Fibroblast of skin of left quadriceps (primary cell): Measurements from ENCODE around the gene FBXO3.
"Not testable (repeated sequence)": the region's sequence is repeated elsewhere in the genome, so short reads cannot be mapped to it uniquely, and the experiment has no call there.

Experiments used
- DNase-seq, 2 experiments: peaks; one replicate each; pipeline ENCODE4 v3.0.0-alpha.2; 2013; ENCODE audit warnings: low read depth in 2 of 2

FBXO3 gene, protein sequence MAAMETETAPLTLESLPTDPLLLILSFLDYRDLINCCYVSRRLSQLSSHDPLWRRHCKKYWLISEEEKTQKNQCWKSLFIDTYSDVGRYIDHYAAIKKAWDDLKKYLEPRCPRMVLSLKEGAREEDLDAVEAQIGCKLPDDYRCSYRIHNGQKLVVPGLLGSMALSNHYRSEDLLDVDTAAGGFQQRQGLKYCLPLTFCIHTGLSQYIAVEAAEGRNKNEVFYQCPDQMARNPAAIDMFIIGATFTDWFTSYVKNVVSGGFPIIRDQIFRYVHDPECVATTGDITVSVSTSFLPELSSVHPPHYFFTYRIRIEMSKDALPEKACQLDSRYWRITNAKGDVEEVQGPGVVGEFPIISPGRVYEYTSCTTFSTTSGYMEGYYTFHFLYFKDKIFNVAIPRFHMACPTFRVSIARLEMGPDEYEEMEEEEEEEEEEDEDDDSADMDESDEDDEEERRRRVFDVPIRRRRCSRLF

DNA sequence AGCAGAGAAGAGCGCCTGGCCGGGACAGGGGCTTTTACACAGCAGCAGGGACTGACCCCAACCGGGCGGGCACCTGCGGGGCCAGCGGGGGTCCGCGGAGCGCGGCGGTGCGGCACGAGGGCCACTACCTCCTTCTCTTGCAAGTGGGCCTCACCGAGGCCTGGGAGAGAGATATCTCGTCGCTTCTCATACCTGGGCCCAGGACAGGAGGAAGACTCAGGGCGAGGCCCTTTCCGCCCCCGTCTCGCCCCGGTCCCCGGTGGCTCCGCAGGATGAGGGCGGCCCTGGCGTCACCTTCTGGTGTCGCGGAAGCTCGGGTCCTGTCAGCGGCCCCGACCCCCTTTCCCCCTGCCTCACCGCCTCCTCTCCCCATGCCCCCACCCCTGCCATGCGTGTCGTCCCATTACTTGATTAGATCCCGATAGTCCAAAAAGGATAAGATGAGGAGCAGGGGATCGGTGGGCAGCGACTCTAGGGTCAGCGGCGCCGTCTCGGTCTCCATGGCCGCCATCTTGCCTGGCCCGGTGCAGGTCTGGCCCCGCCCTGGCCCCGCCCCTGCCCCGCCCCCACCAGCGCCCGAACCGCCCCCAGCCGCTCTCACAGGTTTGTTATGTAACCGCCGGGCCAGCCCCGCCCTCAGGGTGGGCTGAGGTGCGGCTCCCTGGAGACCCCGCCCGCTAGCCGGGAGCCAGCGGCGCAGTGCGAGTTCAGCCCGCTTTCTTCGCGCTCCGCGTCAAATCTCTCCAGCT is at the start of gene FBXO3:
Gene FBXO3, minus strand, starts transcription at position 534 of the 749 bp plus-strand sequence. Its CDS starts 23 bp downstream, at position 511.
- peak; percentile 73 to 76 for DNase-seq

DNA sequence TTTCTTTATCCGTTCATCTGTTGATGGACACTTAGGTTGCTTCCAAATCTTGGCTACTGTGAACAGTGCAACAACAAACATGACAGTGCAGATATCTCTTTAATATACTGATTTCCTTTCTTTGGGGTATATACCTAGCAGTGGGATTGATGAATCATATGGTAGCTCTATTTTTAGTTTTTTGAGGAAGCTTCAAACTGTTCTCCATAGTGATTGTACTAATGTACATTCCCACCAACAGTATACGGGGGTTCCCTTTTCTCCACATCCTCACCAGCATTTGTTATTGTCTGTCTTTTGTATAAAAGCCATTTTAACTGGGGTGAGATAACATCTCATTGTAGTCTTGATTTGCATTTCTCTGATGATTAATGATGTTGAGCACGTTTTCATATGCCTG is 48.7 kb upstream of the FBXO3 start:
- not testable (repeated sequence) for DNase-seq

DNA sequence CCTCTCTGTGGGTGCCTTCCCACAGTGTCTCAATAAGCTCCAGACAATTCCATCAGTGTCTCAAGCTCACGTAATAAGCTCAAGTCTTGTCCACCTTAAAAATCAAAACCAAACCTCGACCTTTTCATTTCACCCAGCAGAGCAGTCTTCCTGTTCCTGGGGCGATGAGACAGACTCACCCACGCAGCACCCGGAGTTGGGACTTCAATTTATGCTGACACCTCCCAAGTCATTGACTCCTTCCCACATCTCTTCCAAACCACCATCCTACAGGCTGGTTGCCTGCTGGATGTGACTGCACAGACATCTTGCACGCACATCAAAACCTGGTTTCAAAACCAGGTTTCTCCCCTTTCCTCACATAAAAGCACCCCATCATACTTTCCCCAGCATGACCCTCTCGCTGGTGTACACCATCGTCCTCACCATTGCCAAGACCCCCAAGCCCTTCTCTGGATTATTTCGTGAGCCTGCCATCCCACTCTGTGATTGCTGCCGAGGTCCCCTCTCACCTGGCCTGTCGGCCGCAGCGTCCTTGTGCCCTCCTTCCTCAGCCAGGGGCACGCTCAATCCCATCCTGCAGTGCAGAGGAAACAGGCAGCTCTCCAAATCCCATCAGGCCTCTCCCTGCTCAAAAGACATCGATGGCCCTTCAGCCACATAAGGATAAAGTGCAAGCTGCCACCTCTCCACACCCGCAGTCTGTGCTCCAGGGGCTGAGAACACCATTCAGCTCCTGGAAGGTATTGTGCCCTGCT is 45.1 kb upstream of the FBXO3 start:
- DNase-seq: no peak

DNA sequence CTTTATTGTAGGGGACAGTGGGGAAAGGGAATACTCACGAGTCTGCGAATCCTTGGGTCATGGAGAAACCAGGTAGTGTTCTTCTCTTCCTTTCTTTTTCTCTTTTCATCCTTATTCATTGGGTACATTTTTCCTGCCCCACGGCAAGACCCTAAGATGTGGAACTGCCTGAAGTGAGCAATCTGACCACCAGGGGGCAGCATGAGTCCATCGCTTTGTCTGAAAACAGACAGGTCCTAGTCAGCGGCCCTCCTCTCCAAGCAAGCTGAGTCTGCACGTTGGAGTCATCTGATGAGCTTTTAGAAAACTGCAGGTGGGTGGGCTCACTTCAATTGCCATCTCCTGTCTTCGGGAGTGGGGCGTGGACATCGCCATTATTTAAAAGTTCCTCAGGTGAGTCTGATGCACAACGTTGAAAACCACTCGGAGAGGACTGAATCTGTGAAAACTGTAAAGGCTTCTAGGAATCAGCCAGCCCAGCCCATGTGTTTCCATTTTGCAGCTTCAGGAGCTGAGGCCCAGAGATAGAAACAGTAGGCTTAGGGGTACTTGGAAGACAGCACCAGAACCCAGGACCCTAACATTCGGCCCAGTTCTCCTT is 34.0 kb upstream of the FBXO3 start:
- peak; percentile 50 to 64 for DNase-seq

DNA sequence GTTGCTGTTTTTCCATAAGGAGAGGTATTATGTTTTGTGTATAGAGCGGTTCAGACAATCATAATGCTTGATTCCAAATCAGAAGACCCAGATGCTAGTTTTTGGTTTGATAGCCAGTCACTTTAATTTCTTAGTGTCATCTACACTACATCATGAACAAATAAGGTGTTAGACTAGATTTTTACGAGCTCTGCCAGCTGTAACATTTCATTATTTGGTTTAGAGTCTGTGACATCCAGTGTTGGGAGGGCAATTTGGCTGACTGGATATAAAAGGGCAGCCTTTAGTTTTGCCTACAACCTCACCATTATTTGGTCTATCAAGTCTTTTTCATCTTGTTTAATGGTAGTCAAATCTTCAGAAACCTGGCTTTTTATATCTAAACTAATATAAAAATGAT is 30.2 kb upstream of the FBXO3 start:
- no peak for DNase-seq

DNA sequence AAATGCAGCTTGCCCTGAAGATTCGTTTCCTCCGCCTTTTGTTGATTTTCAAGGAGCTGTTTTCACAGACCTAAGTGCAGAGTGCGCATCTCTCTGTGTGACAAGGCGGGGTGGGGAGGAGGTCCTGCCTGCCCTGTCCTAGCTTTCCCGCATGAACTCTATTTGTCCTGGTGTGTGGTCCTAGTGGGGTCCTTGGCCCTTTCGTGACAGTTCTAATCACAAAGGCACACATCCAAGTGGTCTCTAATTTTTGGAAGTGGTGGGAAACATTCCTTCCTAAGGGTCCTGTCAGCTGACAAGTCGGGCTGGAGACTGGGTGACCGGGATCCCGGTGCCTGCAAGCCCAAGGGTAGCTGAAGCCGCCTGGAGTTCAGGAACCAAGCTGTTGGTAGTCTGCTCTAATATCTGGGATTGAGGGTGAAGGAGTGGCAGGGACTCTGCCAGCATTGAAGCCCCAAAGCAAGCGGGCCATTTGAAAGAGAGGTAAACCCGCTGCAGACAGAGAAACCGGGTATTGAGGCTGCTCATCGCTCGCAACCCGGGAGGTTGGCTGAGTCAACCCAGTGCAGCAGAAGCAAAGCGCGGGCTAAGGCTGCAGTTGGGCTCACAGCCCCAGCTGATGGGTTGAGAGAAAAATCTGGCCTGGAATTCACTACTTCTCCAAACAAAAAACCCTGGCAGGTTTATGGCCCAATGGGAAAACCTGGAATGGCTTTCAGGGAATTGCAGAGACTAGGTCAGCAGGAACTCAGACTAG is 28.1 kb upstream of the FBXO3 start:
- DNase-seq: peak; percentile 80 to 84

DNA sequence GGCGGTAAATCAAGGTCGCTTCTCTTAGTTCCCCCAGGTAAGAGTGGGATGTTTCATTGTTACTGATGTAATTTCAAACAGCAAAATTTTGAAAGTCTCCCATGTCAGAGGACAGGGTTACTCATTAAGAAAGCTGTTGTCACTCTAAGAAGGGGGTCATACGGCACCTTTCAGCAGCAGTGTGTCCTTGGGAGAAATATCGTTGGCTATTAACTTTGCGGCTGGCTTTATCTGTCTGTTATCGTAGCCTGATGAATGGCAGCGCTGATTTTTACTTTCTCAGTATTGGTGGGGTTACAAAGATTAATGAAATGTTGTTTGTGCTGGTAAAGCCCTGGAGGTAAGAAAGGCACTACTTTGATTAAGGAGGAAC is 27.5 kb upstream of the FBXO3 start:
- no peak for DNase-seq

DNA sequence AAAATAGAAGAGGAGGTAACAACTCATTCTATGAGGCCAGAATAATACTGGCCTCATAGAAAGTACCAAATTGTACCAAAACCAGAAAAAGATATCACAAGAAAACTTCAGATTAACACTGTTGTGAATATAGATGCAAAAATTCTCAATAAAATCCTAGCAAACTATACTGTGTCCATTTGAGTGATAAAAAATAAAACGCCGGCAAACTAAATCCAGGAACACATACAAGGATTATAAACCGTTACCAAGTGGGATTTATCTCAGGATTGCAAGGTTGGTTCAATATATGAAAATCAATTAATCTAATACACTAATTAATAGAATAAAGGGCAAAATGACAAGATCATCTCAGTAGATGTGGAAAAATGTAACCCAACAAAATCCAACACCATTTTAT is 23.6 kb upstream of the FBXO3 start:
- DNase-seq: no peak

DNA sequence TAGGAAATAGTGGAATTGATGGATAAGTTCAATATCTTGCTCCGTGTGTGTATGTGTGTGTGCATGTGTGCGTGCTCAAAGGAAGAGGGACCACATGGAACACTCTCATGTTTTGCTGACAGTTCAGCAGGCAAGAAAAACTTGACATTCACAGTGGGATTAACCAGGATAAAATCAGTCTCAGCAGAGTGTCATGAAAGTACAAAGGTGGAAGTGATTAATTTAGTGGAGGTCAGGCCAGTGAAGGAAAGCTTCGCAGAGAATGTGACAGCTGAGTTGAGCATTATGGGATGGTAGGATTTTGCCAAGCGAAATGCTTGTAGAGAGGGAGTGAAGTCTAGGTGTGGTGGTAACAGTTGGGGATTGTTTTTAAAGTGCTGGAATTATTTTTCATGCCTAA is 15.7 kb upstream of the FBXO3 start:
- DNase-seq: no peak

DNA sequence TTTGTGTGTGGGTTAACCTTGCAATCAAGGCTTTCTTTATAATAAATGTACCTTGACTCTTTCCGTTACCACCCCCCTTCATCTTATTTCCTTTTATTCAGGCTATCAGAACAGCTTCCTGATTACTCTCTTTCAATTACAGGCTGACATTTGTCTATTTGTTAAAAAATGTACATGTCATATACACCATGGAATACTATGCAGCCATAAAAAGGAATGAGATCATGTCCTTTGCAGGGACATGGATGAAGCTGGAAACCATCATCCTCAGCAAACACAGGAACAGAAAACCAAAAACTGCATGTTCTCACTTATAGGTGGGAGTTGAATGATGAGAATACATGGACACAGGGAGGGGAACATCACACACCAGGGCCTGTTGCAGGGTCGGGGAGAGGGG is 13.8 kb upstream of the FBXO3 start:
- not testable (repeated sequence) for DNase-seq

DNA sequence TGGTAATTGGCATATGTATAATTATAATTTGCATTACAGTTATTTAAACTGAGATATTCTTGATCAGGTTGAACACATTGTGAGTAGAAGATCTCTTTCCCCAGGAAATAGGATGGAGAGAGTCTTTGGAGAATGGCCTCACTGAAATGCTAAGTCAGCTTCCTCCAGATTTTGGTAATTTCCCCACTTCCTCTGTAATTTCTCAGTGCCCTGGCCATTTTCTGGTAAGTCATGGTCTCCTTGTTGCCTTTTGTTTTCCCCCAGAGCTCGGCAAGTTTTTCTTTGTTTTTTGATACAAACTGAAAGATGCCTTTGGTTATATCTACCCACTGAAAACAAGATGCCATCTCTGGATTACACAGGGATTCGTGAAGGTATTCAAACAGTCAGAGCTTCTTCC is 12.8 kb upstream of the FBXO3 start:
- DNase-seq: no peak

DNA sequence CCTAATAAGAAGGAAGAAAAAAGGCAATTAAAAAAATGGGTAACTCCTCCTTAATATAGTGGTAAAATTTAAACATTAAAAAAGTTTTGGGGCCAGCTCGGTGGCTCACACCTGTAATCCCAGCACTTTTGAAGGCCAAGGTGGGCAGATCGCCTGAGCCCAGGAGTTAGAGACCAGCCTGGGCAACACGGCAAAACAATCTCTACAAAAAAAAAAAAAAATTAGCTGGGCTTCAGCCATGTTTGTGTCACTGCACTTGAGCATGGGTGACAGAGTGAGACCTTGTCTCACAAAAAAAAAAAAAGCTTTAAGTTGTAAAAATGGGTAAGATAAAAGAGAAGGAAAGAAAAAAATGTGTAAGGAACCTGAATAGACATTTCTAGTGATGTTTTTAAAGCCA is 11.3 kb upstream of the FBXO3 start:
- DNase-seq: no peak

DNA sequence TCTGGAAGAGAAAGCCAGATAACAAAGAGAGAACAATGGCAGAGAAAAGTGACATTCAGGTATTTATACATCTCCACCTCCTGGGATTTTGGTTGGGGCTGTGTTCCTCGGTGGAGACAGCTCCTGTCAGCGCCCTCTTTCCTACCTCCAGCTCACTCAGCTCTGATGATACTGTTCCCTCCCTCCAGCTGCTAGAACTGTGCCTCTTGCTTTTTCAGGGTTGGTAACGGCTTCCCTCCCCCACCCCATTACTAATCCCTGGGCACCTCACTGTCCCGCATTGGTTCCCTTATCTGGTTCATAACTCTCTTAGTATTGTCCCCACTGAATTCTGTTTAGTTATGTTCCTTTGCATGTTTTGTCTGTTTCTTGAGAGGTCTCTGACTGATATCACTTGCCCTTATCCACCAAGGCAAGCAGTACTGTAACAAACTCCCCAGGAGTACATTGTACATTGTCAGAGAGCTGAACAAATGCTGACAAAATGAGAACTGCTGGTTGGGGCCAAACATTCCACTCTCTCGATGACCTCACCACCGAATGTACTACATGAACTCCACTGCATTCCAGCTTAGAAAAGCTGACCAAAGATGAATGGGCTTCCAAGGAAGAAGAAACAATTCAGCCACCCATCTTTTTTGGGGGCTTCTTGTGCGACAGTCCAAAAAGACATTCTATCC is 5.7 kb upstream of the FBXO3 start:
- DNase-seq: peak; percentile 47 to 55

DNA sequence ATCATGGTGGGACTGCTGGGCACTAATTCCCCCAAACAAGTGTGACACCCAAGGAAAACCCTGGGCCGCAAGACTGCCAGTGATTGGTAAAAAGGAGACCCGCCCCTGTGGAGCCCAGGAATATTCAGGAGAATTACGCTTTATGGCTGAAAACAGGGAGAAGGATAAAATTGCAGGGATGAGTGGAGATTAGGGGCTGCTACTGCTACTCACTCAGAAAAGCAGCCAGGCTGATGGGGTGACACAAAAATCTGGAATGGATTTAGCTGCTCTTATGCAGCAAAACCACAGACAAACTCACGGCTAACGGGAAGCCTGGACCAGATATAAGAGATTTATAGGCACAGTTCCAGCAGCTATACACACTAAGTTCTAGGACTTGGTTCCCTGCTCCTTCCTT is 4.4 kb upstream of the FBXO3 start:
- peak; percentile 83 to 85 for DNase-seq

DNA sequence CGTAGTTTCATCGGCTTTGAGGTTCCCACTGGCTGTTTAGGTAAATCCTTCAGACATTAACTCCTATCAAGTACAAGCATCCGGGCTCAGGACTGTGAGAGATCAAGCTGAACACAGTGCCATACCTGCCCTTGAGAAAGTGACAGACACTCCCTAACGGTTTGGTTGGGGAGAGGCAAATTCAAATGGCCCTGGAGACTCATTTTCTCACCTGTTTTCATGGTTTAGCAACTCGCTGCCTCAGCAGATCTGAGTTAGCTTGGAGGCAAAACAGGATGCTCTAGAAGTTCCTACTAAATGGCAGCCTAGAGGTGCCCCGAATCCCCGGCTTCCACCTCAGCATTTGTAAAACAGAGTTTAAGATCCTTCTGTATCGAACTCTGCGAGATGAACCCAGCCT is 3.6 kb upstream of the FBXO3 start:
- no peak for DNase-seq

DNA sequence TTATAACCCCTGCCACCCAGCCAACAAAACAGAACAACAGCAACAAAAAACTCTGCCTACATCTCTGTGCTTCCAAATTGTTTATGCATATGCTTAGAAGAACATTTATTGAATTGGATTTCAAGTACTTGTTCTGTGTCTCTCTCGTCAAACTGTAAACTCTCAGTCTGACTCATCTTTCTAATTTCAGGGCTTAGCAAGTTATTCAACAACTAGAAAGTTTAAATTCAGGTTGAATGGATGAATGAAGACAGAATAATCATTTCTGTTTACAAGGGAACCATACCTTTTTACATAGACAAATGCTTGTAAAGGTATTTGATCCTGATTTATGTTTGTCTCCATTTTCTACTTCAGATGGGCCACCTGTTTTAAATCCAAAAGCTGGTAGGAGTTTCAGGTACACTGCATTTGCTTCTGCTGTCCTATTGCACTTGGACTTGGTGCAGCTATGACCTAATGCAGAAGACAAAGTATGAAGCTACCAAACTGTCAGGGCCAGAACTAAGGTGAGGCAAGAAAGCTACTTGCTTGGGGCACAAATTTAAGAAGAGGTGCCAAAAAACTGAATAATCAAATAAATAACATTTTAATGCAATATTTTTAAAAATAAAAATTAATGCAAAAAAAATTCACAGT is 1.6 kb upstream of the FBXO3 start:
- no peak for DNase-seq

DNA sequence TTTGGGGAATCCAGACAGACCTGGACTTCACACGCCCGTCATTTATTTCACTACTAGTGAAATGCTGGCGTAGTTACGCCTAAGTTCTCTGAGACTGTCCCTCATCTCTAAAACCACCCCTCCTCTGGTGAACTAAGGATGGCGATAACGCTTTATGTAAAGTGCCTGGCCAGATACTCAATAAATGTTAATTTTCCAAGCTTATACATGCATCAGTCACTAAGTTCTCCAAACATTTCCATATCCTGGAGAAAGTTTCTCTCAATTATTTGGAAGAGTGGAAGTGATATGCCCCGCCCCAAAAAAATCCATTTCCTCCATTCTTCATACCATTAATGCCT is 1.1 kb upstream of the FBXO3 start:
- no peak for DNase-seq

DNA sequence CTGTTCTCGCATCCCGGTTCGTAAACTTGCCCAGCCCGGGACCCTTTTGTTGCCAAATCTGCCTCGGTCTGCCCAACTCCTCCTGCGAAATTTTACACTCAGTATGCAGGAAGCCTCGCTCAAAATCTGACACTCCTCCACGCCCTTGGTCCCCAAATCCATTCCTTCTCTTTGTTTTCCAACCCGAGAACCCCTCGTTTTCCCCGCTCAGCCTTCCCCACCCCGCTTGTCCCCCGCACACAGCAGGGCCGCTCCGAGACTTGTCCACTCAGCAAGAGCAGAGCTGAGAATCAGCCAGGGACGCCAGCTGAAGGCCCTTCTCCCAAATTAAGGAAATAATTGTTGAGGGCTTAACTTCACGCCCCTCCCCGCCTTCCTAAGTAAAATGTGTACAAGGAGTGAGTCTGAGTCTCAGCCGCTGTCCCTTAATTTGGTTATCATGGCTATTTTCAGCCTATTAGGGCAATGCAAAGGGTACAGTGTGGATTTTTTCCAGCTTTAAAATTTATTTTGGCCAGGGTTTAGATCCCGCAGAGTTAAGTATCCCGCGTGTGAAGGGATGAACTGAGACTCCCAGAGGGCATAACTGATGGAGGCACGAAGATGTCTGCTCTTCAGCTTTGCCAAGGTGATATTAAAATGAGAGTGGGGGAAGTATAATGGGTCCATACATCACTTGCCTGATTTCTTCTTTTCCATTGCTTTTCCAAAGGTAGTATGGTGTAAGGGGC is 581 bp upstream of the FBXO3 start:
- no peak for DNase-seq

DNA sequence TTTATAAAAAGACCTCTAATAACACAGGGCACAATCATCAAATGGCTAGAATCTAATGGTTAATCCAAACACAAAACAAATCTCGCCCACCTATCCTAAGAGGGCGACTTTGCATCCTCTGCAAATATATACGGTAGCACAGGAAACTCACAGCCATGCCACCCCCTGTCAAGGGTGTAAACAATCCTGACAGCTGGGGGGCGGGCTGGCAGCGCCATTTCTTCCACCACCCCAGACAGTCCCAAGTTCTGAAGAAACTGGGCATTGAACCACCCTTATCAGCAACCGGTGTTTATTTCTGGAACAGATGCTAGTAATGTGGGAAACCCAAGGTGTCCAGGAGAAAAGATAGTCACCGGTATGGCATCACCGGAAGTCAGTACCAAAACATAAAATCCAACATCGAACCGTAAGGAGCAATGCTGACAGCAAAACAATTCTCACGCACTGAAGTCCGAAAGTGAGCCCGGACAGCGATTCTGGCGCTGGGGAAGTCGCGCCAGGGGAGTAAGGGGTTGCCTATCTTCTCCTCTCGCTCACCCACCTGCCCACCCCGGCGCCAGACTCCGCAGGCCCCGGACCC is 825 bp downstream of the FBXO3 start:
- no peak for DNase-seq
